ENCODE measurements around the gene CLDN2. TPM values are rescaled to one million over a fixed set of nuclear protein-coding genes. Genes with fewer than 3 reads are reported as not detected.
"Not testable (repeated sequence)": the region's sequence is repeated elsewhere in the genome, so short reads cannot be mapped to it uniquely, and the experiment has no call there.

CLDN2 gene
- total RNA-seq: not detected

- H3K9me3 ChIP-seq (ENCODE audit: low read depth, low read length): no peaks in the 10 kb centered on the region
- no peaks in the 10 kb centered on the region for H3K27me3 ChIP-seq (ENCODE audit: insufficient read depth, low read length)
- no peak within 1 kb of the TSS for H3K4me3 ChIP-seq (ENCODE audit: low read length)
- peaks cover 4% of the 10 kb centered on the region for H3K4me1 ChIP-seq (ENCODE audit: insufficient read depth, low read length)
Measured at GRCh38 chrX:106919932-106920452, at the start of gene CLDN2. Gene CLDN2 (plus strand): TSS chrX:106920402. CDS start chrX:106928229, 7,827 bp downstream.

GRCh38 chrX:106872796-106873195 lies 47.4 kb upstream of the CLDN2 start:
- H3K9me3 ChIP-seq (ENCODE audit: low read depth, low read length); H3K27me3 ChIP-seq (ENCODE audit: insufficient read depth, low read length); H3K4me3 ChIP-seq (ENCODE audit: low read length); H3K4me1 ChIP-seq (ENCODE audit: insufficient read depth, low read length): not testable (repeated sequence)

DNA sequence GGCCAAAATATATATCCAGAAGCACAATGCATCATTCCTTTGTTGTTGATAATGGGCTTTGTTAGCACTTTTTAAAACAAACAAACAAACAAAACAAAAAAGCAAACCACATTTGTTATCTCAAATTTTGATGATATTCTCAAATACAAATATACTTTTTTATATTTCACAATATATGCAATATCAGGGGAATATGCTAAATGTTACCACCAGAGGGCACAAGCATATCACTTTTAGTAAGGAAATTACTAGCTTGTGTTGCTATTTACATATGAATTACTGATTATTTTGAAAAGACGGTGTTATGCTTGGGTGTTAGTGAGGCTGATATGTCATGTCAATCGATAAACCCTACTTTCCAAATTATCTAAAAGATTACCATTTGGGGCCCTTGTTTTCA lies 46.1 kb upstream of the CLDN2 start:
- Histone ChIP-seq H3K27me3 (ENCODE audit: insufficient read depth, low read length) (no peaks in the 10 kb centered on the region), H3K4me1 (ENCODE audit: insufficient read depth, low read length) (no peaks in the 10 kb centered on the region), H3K9me3 (ENCODE audit: low read depth, low read length) (no peaks in the 10 kb centered on the region), H3K4me3 (ENCODE audit: low read length) (no peak overlapping the region)

GRCh38 chrX:106875151-106875550 lies 45.1 kb upstream of the CLDN2 start:
- Histone ChIP-seq H3K4me1 (ENCODE audit: insufficient read depth, low read length) (no peaks in the 10 kb centered on the region), H3K27me3 (ENCODE audit: insufficient read depth, low read length) (no peaks in the 10 kb centered on the region), H3K4me3 (ENCODE audit: low read length) (no peak overlapping the region), H3K9me3 (ENCODE audit: low read depth, low read length) (no peaks in the 10 kb centered on the region)

DNA sequence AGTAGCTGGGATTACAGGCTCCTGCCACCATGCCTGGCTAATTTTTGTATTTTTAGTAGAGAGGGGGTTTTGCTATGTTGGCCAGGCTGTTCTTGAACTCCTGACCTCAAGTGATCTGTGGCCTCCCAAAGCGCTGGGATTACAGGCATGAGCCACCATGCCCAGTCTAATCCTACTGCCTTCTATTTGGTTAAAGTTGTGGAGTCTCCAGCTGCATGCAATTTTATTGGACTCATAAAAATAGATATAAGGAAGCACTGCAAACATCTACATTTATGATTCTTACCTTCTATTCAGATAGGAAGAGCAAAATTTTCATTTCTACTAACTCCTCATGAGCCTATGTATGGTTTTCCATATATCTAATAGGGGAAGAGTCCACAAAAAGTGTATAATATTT lies 30.7 kb upstream of the CLDN2 start:
- no peak overlapping the region for H3K4me3 ChIP-seq (ENCODE audit: low read length)
- H3K27me3 ChIP-seq (ENCODE audit: insufficient read depth, low read length): no peaks in the 10 kb centered on the region
- no peaks in the 10 kb centered on the region for H3K9me3 ChIP-seq (ENCODE audit: low read depth, low read length)
- no peaks in the 10 kb centered on the region for H3K4me1 ChIP-seq (ENCODE audit: insufficient read depth, low read length)

- Histone ChIP-seq H3K9me3 (ENCODE audit: low read depth, low read length) (no peaks in the 10 kb centered on the region), H3K4me1 (ENCODE audit: insufficient read depth, low read length) (no peaks in the 10 kb centered on the region), H3K27me3 (ENCODE audit: insufficient read depth, low read length) (no peaks in the 10 kb centered on the region), H3K4me3 (ENCODE audit: low read length) (no peak overlapping the region)
Measured at GRCh38 chrX:106891762-106892460, 28.3 kb upstream of the CLDN2 start.

DNA sequence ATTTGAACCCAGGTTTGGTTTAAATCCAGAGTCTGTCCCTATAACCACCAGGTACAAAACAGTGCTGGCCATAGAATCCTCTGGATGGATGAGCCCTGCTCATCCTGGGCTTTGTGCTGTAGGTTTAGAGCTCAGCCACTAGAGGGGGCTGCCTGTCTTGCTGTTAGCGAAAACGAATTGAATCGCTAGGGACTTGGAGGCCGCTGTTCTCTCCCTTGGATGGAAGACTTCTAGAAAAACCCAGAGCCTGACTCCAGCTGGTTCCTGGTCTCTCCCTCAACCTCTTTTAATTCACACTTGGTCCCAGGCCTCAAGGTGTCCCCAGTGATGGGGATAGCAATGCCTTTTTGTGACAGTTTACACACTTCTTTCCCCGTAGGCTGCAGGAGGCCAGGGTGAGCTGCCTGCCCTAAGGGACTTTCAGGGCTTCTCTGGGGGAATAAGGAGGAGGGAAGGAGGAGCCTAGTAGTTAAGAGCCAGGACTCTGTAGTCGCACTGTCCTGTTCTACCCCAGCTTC lies 25.8 kb upstream of the CLDN2 start:
- H3K4me3 ChIP-seq (ENCODE audit: low read length): no peak overlapping the region
- H3K27me3 ChIP-seq (ENCODE audit: insufficient read depth, low read length): no peaks in the 10 kb centered on the region
- H3K9me3 ChIP-seq (ENCODE audit: low read depth, low read length): no peaks in the 10 kb centered on the region
- H3K4me1 ChIP-seq (ENCODE audit: insufficient read depth, low read length): no peaks in the 10 kb centered on the region

DNA sequence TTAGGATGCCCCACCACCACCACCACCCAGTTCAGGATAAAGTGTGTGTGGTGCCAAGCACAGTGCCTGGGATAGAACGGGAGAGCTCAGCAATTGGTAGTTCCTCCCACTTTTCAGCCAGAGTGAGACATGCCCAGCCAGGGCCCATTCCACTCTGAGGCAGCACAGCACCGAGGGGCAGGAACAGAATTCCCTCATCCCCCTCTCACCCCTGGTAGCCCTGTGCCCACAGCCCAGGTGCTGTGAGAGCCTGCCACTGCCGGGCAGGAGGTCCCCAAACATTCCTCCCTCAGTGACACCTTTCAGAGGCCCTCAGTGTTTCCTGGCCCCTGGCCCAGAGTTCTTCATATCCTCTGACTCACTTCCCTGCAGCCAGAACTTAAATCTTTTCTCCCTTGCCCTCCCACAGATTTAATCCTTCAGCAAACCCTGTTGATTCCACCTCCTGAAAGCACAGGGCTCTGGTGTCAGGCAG lies 25.2 kb upstream of the CLDN2 start:
- Histone ChIP-seq H3K4me1 (ENCODE audit: insufficient read depth, low read length) (no peaks in the 10 kb centered on the region), H3K27me3 (ENCODE audit: insufficient read depth, low read length) (no peaks in the 10 kb centered on the region), H3K4me3 (ENCODE audit: low read length) (no peak overlapping the region)

DNA sequence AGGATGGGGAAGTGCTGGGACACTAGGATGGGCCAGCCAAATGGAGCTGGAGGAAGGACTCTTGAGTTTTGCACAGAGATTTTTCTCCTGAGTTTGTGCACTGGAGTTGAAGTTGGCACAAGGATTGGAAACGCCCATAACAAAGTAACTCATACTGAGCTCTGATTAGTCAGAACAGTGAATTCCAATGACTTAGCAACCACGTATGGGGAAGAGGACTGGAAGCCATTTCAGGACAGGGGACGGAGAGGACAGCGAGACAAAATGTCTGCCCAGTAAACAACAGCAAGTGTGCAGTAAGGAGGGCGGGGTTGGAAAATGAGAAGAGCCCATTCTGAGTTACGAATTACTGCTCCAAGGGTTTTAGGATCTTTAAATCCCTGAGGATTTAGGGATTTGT lies 22.9 kb upstream of the CLDN2 start:
- Histone ChIP-seq H3K4me1 (ENCODE audit: insufficient read depth, low read length) (no peaks in the 10 kb centered on the region), H3K4me3 (ENCODE audit: low read length) (no peak overlapping the region), H3K27me3 (ENCODE audit: insufficient read depth, low read length) (no peaks in the 10 kb centered on the region), H3K9me3 (ENCODE audit: low read depth, low read length) (no peaks in the 10 kb centered on the region)

More for the DNA sequence above, 25.2 kb upstream of the CLDN2 start:
- H3K9me3 ChIP-seq (ENCODE audit: low read depth, low read length): no peaks in the 10 kb centered on the region

DNA sequence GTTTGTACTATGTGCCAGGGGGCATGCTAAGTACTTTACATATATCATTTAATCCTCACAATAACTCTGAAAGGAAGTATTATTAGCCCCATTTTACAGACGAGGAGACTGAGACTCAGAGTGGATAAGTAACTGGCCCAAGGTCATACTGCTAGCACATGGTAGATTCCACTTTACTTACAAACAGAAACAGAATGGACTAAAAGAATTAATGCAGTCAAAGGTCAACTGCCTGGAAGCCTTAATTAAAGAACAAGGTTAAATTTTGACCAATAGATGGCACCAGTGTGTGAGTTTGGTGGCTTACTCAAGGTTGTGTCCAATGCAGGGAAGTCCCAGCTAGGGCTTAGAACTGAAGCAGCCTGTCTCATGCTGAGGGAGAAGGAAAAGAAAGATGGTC lies 21.7 kb upstream of the CLDN2 start:
- no peaks in the 10 kb centered on the region for H3K9me3 ChIP-seq (ENCODE audit: low read depth, low read length)
- H3K4me3 ChIP-seq (ENCODE audit: low read length): no peak overlapping the region
- no peaks in the 10 kb centered on the region for H3K27me3 ChIP-seq (ENCODE audit: insufficient read depth, low read length)
- H3K4me1 ChIP-seq (ENCODE audit: insufficient read depth, low read length): no peaks in the 10 kb centered on the region

GRCh38 chrX:106899276-106899675 lies 20.9 kb upstream of the CLDN2 start:
- Histone ChIP-seq H3K27me3 (ENCODE audit: insufficient read depth, low read length) (no peaks in the 10 kb centered on the region), H3K4me3 (ENCODE audit: low read length) (no peak overlapping the region), H3K9me3 (ENCODE audit: low read depth, low read length) (no peaks in the 10 kb centered on the region), H3K4me1 (ENCODE audit: insufficient read depth, low read length) (no peaks in the 10 kb centered on the region)

GRCh38 chrX:106899841-106900240 lies 20.4 kb upstream of the CLDN2 start:
- Histone ChIP-seq H3K4me1 (ENCODE audit: insufficient read depth, low read length) (no peaks in the 10 kb centered on the region), H3K4me3 (ENCODE audit: low read length) (no peak overlapping the region), H3K9me3 (ENCODE audit: low read depth, low read length) (no peaks in the 10 kb centered on the region), H3K27me3 (ENCODE audit: insufficient read depth, low read length) (no peaks in the 10 kb centered on the region)

DNA sequence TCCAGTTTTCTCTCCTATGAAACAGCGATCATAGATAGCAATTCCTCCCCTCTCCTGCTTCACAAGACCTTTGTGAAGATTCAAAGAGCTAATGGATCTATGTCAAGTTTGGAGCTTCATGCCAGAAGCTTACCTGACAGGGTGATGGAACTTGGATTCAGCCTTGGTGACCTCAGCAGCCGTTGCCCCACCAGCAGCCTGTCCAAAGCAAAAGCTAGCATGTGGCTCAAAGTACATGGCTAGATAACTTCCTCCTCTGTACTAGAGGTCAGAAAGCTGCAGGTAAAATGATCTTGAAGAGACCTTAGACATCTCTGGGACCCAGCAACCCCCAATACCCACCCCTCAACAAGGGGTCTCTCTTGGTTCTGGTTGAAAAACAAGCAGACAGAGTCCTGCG lies 18.9 kb upstream of the CLDN2 start:
- Histone ChIP-seq H3K27me3 (ENCODE audit: insufficient read depth, low read length) (no peaks in the 10 kb centered on the region), H3K4me1 (ENCODE audit: insufficient read depth, low read length) (no peaks in the 10 kb centered on the region), H3K4me3 (ENCODE audit: low read length) (no peak overlapping the region), H3K9me3 (ENCODE audit: low read depth, low read length) (no peaks in the 10 kb centered on the region)

DNA sequence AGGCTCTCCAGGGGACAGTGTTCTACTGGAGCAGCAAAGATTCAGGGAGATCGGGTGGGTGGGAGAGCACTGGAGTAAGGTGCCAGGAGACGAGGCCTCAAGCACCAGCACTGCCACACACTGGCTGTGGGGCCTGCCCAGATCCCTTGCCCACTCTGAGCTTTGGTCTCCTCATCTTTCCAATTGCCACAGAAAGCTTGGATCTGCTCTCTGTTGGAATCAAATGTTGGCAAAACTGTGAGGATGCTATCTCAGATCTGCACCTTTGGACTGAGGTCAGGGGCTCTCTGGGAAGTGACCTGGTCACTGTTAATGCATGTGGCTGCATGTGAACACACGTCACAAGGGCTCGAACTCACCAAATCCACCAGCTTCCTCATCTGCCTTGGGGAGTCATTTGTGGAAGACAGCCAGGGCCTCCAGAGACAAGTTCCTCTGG lies 18.4 kb upstream of the CLDN2 start:
- H3K4me1 ChIP-seq (ENCODE audit: insufficient read depth, low read length): no peaks in the 10 kb centered on the region
- H3K27me3 ChIP-seq (ENCODE audit: insufficient read depth, low read length): no peaks in the 10 kb centered on the region
- no peaks in the 10 kb centered on the region for H3K9me3 ChIP-seq (ENCODE audit: low read depth, low read length)
- no peak overlapping the region for H3K4me3 ChIP-seq (ENCODE audit: low read length)

DNA sequence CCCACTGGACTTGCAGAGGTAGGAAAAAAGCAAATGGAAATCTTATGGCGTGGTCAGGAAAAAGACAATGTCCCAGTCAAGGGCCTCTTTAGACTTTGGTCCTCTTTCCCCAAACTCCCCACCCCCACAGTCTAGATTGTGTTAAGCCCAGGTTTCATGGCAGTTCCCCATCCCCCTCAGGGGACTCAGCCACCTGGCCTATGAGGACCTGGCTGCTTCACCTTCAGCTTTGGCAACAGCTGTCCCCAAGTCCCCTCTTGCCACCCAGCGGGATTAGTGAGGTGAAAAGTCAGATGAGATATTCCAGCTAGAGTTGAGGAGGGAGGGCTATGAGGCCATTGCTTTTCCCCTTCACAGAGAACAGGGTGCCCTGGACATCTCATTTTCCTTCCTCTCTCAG lies 17.5 kb upstream of the CLDN2 start:
- H3K4me1 ChIP-seq (ENCODE audit: insufficient read depth, low read length): no peaks in the 10 kb centered on the region
- no peak overlapping the region for H3K4me3 ChIP-seq (ENCODE audit: low read length)
- no peaks in the 10 kb centered on the region for H3K9me3 ChIP-seq (ENCODE audit: low read depth, low read length)
- H3K27me3 ChIP-seq (ENCODE audit: insufficient read depth, low read length): no peaks in the 10 kb centered on the region

- Histone ChIP-seq H3K9me3 (ENCODE audit: low read depth, low read length) (no peaks in the 10 kb centered on the region), H3K4me1 (ENCODE audit: insufficient read depth, low read length) (no peaks in the 10 kb centered on the region), H3K4me3 (ENCODE audit: low read length) (no peak within 1 kb of the TSS), H3K27me3 (ENCODE audit: insufficient read depth, low read length) (no peaks in the 10 kb centered on the region)
Measured at GRCh38 chrX:106903291-106903824, 16.8 kb upstream of the CLDN2 start, which contains the start of gene RIPPLY1. Gene RIPPLY1 (minus strand): TSS chrX:106903341. CDS start chrX:106903287, 54 bp downstream.

Measured in mononuclear cell (primary cell).